ENCODE measurements around the gene NENF.
A peak's percentile ranks its signal among the peaks of the same experiment; 100 is the strongest.

The NENF gene

DNA sequence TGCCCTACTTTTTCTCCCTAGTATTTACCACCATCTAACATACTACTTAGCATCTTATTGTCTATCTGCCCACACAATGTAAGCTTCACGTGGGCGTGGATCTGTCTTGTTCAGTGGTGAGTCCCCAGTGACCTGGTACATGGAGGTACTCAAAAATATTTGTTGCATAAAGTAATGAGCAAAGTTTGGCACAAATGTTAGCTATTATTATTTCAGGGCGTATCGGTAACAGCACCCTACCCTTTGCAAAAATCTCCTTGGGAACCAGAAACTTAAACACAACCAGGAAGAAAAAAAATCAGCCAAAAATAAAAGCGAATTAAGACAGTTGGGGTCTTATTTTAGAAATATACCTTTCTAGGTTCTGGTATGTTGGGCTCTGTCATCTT, 454 bp upstream of the NENF start:
- no peak for DNase-seq

DNA sequence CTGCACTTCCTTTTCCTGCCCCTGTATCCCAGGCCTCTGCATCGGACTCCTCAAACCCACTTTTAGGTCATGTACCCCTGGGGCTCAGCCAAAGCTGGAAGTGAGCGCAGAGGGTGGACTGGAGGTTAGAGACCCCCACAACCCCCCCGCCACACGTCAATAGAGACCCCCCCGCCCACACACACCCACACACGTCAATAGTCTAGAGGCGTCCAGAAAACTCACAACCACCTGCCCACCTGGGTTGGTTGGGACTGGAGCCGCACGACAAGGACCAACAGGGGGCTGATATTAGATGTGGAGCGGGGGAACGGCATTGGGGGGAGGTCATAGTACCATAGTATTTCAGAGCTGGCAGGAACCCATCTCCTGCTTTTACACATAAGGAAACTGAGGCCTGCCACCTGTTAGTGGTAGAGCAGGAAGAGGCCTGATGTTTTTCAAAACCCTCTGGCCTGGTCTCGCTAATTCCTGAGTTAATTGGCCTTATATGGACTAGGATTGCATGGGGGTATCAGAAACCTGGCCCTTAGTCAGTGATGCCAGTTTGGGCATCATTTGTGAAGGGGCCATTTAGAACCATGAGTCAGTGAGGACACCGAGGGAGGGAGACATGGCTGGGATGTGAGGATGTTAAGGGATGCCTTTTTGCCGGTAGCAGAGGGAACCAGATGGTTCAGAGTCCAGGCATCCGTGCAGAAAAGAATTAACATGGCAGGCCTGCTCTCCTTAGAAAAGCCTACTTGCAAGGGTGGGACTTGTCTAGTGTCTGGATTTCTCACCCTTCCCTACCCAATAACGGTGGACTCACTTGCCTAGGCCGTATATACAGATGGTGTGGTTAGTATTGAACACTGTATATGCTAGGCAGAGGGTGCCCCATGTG, 1.1 kb downstream of the NENF start:
- DNase-seq = no peak

DNA sequence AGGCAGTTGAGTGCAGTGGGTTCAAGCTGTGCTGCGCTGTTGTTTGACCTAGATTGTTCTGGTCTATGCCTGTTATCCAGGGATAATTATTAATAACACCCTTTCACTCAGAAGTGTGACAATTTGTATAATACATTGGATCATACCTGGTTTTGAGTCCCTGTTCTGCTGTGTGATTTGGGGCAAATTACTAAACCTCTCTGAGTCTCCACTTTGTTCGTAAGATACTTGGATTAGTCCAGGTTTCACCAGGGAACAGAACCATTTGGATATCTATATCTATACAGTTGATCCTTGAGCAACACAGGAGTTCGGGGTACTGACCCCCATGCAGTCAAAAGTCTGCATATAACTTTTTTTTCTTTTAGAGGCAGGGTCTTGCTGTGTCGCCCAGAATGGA, 2.3 kb downstream of the NENF start:
- no peak for DNase-seq

DNA sequence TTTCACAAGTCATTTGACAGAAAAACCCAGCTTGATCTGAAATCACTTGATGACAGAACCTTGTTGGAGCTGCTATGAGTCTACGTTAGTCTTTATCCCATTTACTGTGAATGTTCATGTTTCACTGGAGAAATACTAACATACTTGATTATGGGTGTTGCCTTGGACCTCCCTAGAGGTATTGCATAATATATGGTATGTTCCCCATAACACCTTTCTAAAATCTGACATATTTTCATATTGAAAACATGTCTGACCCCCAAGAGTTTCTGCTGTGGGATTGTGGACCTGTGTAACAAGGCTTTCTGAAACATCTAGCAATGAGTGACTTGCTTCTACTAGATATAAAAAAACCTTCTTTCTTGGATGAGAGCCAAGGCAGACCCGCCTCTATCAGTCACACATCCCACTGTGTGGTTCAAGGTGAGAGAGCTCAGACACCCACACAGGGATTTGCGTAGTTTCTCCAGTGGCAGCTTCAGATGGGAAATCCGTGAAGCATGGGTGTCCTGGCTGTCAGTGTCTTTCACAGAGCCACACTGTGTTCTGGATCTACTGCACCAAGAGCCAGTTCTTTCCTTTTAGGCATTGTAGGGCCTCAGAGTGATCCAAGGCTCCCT, 4.6 kb downstream of the NENF start:
- no peak for DNase-seq

DNA sequence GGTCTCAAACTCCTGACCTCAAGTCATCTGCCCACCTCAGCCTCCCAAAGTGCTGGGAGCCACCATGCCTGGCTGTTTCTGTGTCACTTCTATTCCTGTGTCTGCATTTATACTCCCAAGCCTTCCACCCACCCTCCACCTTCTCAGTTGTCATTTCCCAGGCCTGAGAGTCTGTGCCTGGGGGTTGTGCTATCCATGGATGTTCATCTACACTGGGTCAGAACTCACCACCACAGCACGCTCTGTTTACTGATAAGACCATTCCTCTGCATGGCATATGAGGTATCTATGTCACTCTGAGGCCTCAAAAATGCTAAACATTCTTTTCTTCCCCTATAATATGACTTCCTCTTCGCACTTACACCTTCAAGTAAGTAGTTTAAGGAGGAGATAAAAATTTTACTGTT, 6.1 kb downstream of the NENF start:
- no peak for DNase-seq

DNA sequence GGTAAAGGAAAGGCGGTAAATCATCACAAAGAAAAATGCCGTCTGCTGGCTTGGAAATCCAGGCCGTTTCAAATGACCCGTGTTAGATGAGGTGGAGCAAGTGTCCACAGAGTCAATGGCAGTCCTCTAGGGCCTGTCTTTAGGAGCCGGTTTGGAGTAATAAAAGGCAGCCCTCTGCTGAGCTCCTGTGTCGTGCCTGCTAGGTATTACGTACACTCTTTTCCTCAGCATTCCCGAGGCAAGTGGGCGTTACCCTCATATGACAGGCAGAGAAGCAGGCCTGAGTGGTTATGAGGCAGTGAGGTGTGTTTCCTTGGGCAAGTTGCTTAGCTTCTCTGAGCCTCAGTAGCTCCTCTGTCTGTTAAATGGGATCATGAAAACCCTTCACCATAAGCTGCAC, 7.7 kb downstream of the NENF start:
- DNase-seq = no peak

DNA sequence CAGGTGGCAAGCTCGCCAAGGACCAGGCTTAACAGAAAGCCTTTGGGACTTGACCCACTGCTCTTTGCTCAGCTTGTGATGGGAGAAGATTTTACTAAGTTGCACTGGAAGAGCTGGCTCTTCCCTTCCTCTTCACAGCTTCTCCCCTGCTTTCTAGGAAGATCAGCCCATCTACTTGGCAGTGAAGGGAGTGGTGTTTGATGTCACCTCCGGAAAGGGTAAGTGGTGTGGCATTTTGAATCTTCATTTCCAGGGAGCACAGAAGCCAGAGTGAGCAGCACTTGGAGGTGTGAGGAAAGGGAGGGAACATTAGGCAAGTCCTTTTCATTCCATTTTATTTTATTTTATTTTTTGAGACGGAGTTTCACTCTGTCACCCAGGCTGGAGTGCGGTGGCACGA, 9.7 kb downstream of the NENF start:
- DNase-seq = no peak

DNA sequence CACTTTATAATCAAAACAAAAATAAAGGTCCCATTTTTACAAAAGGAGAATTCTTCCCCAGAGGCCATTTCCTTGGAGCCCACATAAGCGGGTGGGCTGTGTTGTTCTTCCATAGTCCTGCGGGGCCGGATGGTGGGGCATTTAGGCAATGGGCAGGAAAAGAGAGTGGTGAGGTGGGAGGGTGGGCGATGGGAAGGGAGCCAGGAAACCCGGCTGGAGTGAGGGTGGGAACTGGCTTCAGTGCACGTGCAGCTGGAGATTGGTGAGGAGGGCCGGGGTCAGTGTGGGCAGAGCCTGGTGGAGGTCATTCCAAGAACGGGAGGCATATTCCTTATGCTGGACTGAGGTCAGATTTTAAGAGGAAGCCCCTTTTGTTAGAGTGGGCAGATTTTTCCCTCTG, 13.6 kb downstream of the NENF start:
- no peak for DNase-seq

DNA sequence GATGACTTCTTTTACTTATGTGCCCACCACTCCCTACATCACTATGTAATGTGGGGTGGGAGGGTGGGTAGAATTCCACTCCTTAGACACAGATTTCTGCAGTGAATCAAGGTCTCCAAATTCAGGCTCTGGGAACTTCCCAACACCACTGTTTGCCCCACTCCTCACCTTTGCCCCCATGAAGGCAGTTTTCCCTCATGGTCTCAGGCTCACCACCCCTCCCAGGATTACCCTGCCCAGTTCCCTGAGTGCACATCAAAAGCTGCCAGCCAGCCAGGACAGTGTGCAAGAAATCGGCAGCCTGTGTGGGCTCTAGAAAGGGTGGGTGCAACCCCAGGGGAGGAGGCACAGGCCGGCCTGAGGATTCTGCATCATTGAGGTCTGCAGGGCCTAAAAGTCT, 14.8 kb downstream of the NENF start:
- DNase-seq = no peak

DNA sequence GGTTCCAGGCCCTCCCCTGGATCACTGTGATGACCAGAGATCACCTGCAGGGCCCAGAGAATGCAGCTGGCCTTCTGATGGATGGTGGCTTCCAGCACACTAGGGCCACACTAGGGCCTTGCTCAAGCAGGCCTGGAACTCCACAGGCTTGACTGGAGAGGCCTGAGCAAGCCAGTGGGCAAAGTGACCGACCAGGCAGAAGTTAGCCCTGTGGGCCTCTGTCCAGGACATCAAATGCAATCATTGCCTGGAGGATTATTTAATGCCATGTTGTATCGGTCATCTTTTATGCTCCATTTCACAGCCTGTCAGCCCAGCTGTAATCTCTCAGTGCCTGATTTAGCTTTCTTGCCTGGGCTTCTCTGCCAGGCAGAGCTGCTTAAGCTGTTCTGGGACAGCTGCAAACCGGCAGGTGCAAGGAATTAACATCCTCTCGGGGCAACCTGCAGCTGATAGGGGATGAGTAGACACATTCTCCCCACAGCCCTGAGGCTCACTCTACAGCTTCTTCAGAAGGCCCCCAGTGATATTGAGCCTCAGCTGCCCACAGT, 17.7 kb downstream of the NENF start:
- DNase-seq = no peak

DNA sequence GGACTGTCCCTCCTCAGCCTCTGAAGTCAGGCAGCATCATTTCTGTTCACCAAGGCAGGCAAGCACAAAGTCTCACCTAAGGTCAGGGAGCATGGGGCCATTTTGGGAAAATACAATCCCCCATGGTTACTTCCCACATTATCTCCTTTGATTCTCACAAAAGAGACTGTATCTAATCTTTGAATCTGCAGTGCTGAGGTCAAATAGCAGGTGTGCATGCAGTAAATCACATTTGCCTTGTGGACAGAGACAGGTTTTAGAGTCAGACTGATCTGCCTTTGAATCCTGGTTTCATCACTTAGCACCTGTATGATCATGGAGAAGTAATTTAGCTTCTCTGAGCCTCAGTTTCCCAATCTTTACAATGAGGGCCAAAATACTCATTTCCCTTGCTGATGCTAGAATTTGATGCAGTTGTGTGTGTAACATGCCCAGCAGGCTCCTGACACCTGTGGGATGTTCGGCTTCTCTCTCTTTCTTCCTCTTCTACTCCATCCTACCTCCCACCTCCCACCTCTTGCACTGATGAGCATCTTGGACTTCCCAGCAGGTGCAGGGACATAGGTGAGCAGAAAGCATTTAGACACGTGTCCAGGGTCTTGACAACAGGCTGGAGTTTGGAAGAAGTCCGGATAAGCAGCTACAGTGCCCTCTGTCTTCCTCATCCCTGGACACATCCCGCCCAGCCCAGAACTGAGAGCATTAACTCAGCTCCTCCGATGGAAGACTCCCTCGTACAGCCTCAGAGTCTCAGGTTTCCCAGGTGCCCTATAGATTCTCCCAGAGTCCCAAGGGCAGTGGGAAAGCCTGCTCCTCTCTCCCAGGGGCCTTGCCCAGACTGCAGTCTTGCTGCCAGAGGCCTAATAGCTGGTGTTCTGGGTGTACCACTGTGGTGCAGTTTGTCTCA, 18.9 kb downstream of the NENF start:
- no peak for DNase-seq

DNA sequence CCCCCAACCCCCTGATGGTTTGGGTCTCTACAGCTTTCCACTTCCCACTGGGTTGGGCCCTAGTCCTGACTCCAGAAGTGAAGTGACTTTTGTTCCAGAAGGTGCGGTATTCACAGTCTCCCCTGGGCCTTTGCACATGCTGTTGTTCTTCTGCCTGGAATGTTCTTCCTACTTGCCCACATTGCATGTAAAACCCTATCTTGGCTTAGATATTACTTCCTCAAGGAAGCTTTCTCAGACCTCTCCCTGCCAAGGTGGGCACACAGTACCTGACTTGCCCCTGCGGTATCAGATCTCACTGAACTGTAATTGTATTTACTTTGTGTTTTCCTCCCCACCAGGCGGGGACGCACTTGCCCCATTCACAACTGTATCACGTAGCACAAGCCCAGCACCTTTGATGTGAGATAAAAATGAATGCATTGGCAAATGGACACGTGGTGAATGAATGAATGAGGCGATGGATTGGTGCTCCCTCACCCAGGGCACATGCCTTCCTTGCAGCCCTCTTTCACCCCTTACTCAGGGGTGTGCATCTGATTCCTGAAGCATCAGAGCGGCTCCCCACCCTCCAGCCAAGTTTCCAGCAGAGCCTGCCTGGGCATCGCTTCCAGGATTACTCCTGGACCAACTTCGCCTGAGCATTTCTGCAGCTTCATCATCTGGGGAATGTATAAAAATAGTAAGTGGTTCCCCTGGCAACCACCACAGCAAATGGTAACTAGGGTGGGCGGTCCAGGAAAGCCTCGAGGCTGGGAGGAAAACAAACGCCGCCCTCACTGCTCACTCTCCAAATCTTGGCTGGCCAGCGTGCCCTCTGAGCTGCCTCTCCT, 19.8 kb downstream of the NENF start:
- no peak for DNase-seq

DNA sequence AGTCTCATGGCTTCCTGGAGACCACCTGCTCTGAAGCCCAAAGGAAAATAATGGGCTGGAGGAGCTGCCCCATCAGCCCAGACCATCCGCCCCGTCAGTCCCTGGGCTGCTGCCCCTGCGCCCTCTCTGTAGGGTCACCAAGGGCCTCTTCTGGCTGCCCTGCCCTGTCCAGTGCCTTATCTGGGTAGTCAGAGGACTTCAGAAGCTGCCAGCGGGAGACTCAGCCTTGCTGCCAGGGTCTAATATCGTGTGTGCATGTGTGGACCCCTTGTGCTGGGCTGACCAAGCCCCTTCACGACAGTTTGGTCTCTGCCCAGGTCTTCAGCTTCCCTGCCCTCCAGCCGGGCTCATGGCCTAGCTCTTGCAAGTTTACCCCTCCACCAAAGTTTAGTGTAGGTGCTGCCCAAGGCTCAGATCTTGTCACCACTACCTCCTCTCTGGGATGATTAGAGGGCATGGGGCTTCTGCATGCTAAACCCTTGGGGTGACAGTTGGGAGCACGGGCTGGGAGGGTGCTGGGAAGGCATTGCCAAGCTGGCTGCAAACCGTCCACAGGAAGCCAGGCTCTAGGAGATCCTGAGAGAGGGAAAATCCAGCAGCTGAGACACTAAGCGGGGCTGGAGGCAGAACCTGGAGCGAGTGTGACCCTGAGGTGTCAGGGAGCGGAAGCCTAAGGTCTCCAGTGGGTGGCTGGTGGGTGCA, 20.6 kb downstream of the NENF start:
- DNase-seq = no peak

DNA sequence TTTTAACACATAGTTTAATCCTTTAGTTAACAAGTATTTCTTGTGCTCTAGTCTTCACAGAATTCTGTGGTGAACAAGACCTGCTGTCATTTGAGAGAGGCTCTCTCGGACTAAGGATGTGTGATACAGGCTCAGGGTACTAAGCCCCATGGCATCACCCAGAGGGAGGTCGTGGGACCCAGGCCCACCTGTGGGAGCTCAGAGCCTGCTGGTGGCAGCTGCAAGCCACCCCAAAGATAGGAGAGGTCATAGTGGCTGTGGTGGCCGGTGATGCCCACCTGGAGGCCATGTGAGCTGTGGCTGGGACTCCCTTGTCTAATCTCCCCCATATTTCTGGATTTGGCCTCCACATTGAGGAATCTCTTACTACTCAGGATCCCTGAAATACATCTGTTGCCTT, 22.0 kb downstream of the NENF start:
- no peak for DNase-seq

DNA sequence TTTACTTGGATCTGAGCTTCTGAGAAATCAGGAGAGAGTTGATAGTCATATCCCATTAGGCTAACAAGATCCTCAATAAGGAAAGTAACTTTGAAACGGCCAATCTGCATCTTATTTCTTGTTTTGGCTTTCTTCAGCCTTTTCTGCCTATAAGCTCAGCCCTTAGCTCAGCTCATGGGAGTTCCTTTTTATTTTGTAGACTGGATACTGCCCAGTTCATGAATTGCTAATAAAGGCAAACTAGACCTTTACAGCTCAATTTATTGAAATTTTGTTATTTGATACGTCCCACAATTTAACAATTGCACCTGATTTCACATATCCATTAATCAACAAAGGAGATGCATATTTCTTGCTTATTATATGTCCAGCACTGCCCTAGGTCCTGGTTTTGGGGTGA, 22.7 kb downstream of the NENF start:
- no peak for DNase-seq

DNA sequence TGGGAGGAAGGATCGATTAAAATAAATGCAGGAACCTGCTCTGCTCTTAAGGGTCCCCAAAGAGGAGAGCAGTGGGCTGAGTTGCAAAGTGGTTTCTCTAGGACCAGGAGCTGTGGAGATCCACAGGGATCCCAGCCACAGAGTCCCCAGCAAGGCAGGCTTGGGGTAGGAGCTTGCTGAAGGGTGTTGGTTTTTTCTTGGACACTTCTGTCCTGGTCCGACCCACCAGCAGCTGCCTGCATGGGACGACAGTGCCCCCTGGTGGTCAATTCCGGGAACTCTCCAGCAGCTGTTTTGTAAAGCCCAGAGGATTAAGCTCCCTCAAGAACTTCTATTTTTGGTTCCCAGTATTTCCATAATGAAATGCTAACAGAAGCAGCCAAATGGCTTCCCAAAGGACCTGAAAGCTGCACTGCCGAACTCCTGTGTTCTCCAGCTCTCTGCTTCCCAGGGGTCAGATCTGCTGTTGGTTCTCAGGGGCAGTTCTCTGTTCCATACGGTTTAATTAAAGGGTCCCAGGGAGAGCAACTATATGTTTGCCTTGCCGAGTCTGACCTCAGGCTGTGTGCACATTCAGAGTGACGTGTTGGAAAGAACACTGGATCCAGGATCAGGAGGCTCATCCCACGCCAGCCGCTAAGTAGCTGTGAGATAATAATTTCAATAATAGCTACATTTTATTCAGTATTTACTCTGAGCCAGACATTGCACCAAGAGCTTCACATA, 23.2 kb downstream of the NENF start:
- peak; percentile 82 for DNase-seq

DNA sequence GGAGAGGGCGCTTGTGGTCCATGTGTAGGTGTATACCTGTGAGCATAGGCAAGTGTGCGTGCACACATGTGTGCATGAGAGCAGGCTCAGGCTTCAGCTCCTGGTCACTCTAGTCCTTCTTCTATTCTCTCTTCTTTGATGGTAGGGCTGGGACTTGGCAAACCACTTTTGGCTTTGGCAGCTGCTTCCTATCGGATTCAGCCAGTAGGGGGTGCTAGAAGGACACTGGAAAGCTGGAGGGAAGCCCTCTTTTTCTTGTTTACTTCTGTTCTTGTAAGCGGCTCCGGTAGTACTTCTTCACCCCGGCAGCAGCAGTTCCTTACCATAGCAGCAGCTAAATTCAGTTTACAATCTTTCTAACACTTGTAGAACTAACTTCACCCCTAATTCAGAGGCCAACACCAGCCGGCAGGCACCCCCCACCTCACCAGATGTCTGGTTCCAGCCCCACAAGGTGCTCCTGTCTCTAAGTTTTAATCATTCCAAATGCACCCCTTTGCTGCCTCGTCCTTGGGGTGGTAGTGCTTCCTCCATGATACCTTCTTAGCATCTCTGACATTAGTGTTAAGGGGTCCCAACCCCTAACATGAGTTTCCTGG, 25.1 kb downstream of the NENF start:
- DNase-seq = peak; percentile 64

DNA sequence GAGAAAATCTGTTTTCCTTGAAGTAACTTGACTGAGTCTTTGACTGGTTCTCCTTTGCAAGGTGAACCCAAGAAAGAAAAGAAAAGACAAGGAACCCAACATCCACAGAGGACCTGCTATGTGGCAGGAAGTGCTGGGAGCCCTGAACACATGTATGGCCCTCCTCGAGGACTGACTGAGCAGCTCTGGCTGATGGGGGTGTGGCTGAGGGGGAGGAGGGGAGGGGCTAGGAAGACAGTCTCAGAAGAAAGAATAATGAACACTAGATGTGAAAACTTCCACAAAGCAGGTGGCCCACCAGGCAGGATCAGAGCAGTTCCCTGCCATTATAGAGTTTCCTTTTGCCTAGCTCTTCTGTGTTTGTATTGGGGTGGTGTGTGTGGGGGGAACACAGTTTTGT, 26.1 kb downstream of the NENF start:
- DNase-seq = no peak

DNA sequence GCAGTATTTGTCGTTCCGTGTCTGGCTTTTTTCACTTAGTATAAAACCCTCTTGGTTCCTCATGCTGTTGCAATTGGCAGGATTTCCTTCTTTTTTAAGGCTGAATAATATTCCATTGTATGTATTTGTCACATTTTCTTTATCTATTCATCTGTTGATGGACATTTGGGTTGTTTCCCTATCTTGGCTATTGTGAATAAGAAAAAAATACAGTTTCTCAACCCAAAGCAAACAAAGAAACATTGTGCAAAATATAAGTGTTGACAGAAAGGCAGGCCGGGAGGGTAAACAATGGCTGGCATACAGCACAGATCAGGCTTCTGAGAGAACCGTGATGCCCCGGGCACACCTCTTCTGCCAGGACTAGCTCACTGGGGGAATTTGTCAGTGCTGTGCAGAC, 26.9 kb downstream of the NENF start:
- DNase-seq = no peak

DNA sequence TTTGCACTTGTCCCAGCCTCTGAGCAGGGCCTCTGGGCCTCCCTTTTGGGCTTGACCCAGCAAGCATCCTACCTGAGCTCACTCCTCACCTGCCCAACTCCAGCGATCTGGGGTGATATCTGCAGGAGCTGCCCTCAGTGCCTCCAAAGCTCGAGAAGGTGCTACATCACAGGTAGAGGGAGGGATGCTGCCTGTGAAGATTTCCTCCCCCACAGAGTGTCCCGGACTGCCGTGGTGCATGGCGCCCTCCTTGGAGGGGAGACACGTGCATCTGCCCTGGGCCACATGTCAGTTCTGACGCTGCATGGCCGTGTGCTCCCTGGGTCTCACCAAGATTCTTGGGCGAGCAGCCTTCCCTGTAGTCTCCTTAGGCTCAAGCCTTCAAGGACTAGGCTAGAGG, 27.7 kb downstream of the NENF start:
- DNase-seq = no peak
